Esophagus muscularis mucosa (tissue), 4 donors: Measurements from ENCODE around the gene SORCS2. TPM values are rescaled to one million over a fixed set of nuclear protein-coding genes. Genes with fewer than 3 reads are reported as not detected.

Experiments used
- DNase-seq: peaks from one replicate; pipeline ENCODE4 v3.0.0-alpha.2; 2017; ENCODE audit errors: extremely low spot score
- H3K27ac ChIP-seq, 4 donors: fragments of 200-600 bp; sonication (generic); replicated peaks in 1 of 4; 1 replicate in 3 of 4; 2 replicates in 1 of 4; pipeline ENCODE4 v1.5.1; 2016 to 2019; ENCODE audit warnings: mild to moderate bottlenecking in 1 of 4
- H3K27me3 ChIP-seq, 4 donors: fragments of 200-600 bp; sonication (generic); one replicate each; pipeline versions ENCODE4 v1.5.1 to v1.6.0; 2016 to 2019
- H3K36me3 ChIP-seq, 4 donors: fragments of 200-600 bp; sonication (generic); one replicate each; pipeline ENCODE4 v1.5.1; 2016 to 2019
- H3K4me1 ChIP-seq, 4 donors: fragments of 200-600 bp; sonication (generic); one replicate each; pipeline ENCODE4 v1.5.1; 2016 to 2019
- H3K4me3 ChIP-seq, 4 donors: fragments of 200-600 bp; sonication (generic); 1 replicate in 2 of 4; 2 replicates in 2 of 4; pipeline ENCODE4 v1.5.1; 2016 to 2019; ENCODE audit warnings: mild to moderate bottlenecking in 4 of 4, moderate library complexity in 1 of 4
- H3K9me3 ChIP-seq, 4 donors: fragments of 200-600 bp; sonication (generic); 1 replicate in 3 of 4; 2 replicates in 1 of 4; pipeline ENCODE4 v1.5.1; 2016 to 2019
- CTCF ChIP-seq, 3 experiments: fragments of 200-600 bp in 2 of 3; fragments of 450-650 bp in 1 of 3; sonication (generic) in 2 of 3; IDR thresholded peaks; one replicate each; pipeline ENCODE4 v1.5.1; 2017 to 2019; ENCODE audit warnings: antibody characterized with exemption in 3 of 3, mild to moderate bottlenecking in 2 of 3, moderate library complexity in 1 of 3
- EP300 ChIP-seq: sonication (generic); formaldehyde crosslinking; IDR thresholded peaks from one replicate; pipeline ENCODE4 v1.6.1; 2017; ENCODE audit warnings: antibody characterized with exemption
- POLR2A ChIP-seq: fragments of 450-650 bp; IDR thresholded peaks from one replicate; pipeline ENCODE4 v1.6.1; 2017; ENCODE audit warnings: antibody characterized with exemption, moderate library complexity, mild to moderate bottlenecking, low read depth
- POLR2AphosphoS5 ChIP-seq, 2 donors: sonication (generic); formaldehyde crosslinking; IDR thresholded peaks; one replicate each; pipeline ENCODE4 v1.6.1; 2017; ENCODE audit warnings: antibody characterized with exemption in 2 of 2
- WGBS: methylation state at CpG from one replicate; pipeline ENCODE4 v1.1.5; 2018; 5-methylcytosine and 5-hydroxymethylcytosine counted together
- intact Hi-C: fragments of 100-400 bp; cut with DNase I; formaldehyde crosslinking; loops from one replicate; pipeline ENCODE4 v1.15.1; 2023
- total RNA-seq, 4 donors: library from RNA; depleted of rRNA; stranded (reverse); fragments of >200 nt; gene quantifications; one replicate each; pipeline versions ENCODE4 v1.1.0 to v1.2.1, GENCODE V29; 2016

SORCS2 gene
- total RNA-seq, 4 donors from 2014 or later = 3.3 to 10.1 (median 4.3) TPM

- TF ChIP-seq EP300 (no peak), CTCF (IDR thresholded peaks at IDR 0.05) (no peak), POLR2AphosphoS5 (IDR thresholded peaks at IDR 0.05) (no peak), POLR2A (no peak)
- Histone ChIP-seq H3K27ac (no peak overlapping the region), H3K9me3 (no peaks in the 10 kb centered on the region), H3K4me3 (no peak overlapping the region), H3K36me3 (no peaks in the 10 kb centered on the region), H3K27me3 (no peaks in the 10 kb centered on the region), H3K4me1 (peaks cover 0 to 6% (median under 1%) of the 10 kb centered on the region in 4 donors)
- intact Hi-C loops = no loop called here
- DNase-seq = no peak
- WGBS = 90% methylated on average over 17 of the region's 17 CpGs
These were observed 108.9 kb downstream of the SORCS2 start for GRCh38 chr4:7301126-7301785.

GRCh38 chr4:7301846-7302630 is 109.7 kb downstream of the SORCS2 start:
- peaks cover 0 to 7% (median 3%) of the 10 kb centered on the region in 4 donors for H3K4me1 ChIP-seq
- intact Hi-C loops = no loop called here
- DNase-seq = no peak
- H3K4me3 ChIP-seq = no peak overlapping the region
- no peaks in the 10 kb centered on the region for H3K27me3 ChIP-seq
- WGBS = 89% methylated on average over 16 of the region's 20 CpGs
- no peak for TF ChIP-seq POLR2A
- no peak for TF ChIP-seq POLR2AphosphoS5 (IDR thresholded peaks at IDR 0.05)
- TF ChIP-seq EP300 = no peak
- no peak for TF ChIP-seq CTCF (IDR thresholded peaks at IDR 0.05)
- no peaks in the 10 kb centered on the region for H3K36me3 ChIP-seq
- no peaks in the 10 kb centered on the region for H3K9me3 ChIP-seq
- no peak overlapping the region for H3K27ac ChIP-seq

DNA sequence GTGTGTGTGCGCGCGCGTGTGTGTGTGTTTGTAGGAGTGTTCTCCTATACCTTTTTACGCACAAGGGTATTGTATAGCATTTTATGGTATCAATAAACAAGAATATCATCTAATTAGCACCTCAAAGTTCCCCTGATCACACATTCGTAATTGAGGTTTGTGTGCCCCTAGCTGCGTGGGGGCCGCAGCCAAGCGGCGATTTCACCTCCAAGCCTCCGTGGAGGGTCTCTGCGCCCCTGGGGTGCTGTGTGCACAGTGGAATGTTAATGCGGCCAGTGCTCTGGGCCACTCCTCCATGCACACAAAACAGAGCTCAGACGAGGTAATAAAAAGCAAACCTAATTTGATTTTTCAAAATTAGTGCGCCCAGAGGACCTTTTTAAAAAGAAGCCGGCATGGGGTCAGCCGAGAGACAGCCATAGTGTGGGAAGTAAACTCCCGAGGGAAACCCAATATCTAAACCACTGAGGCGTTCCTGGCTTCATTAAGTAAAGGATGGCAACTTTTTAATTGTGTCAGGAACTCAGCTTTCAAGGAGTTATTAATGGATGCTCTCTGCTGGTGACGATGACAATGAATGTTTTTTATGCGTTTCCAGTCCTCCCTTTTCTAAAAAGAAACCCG is 110.6 kb downstream of the SORCS2 start:
- no peak overlapping the region for H3K4me3 ChIP-seq
- no peak for TF ChIP-seq EP300
- TF ChIP-seq CTCF (IDR thresholded peaks at IDR 0.05) = no peak
- TF ChIP-seq POLR2A = no peak
- no peak for TF ChIP-seq POLR2AphosphoS5 (IDR thresholded peaks at IDR 0.05)
- WGBS = 82% methylated on average over 22 of the region's 22 CpGs
- no peak for DNase-seq
- no peaks in the 10 kb centered on the region for H3K27me3 ChIP-seq
- H3K36me3 ChIP-seq = no peaks in the 10 kb centered on the region
- H3K9me3 ChIP-seq = no peaks in the 10 kb centered on the region
- H3K4me1 ChIP-seq = peaks cover 0 to 9% (median 2%) of the 10 kb centered on the region in 4 donors
- no peak overlapping the region for H3K27ac ChIP-seq
- intact Hi-C loops = no loop called here

- Histone ChIP-seq H3K4me1 (peaks cover 0 to 9% (median 2%) of the 10 kb centered on the region in 4 donors), H3K9me3 (no peaks in the 10 kb centered on the region), H3K36me3 (no peaks in the 10 kb centered on the region), H3K4me3 (no peak overlapping the region), H3K27ac (no peak overlapping the region), H3K27me3 (no peaks in the 10 kb centered on the region)
- no peak for DNase-seq
- TF ChIP-seq EP300 (no peak), CTCF (IDR thresholded peaks at IDR 0.05) (no peak), POLR2AphosphoS5 (IDR thresholded peaks at IDR 0.05) (no peak), POLR2A (no peak)
- WGBS = 91% methylated on average over 8 of the region's 12 CpGs
- intact Hi-C loops = no loop called here
These were observed 111.2 kb downstream of the SORCS2 start for GRCh38 chr4:7303561-7303960.
